CD4-positive, alpha-beta memory T cell (primary cell): ENCODE measurements around the gene NUB1. TPM values are rescaled to one million over a fixed set of nuclear protein-coding genes. Genes with fewer than 3 reads are reported as not detected.

Experiments used
- CTCF ChIA-PET: fragments of 350-600 bp; sonication (Branson Sonifier 250); formaldehyde crosslinking; loops from one replicate; lab custom pipeline; 2021; ENCODE audit warnings: inconsistent platforms; ENCODE audit not compliant: partially characterized antibody; lab: Charles Lee
- POLR2A ChIA-PET: fragments of 350-600 bp; sonication (Branson Sonifier 250); formaldehyde crosslinking; loops from one replicate; lab custom pipeline; 2021; ENCODE audit not compliant: partially characterized antibody; lab: Charles Lee
- DNase-seq, 5 donors: peaks; one replicate each; pipeline versions ENCODE4 v3.0.0 to v3.0.0-alpha.2; 2020 to 2022; ENCODE audit warnings: mixed read lengths in 1 of 5
- H3K27ac ChIP-seq: one replicate; pipeline ENCODE4 v1.7.0; 2013; ENCODE audit warnings: low read depth, low read length
- H3K27me3 ChIP-seq: 2 replicates; pipeline ENCODE4 v1.7.0; 2013; ENCODE audit warnings: mild to moderate bottlenecking, low read length, moderate library complexity; ENCODE audit not compliant: insufficient read depth
- H3K36me3 ChIP-seq: 2 replicates; pipeline ENCODE4 v1.7.0; 2013; ENCODE audit warnings: mild to moderate bottlenecking, low read length, moderate library complexity; ENCODE audit not compliant: insufficient read depth
- H3K4me1 ChIP-seq: 2 replicates; pipeline ENCODE4 v1.7.0; 2013; ENCODE audit warnings: mild to moderate bottlenecking, low read length, moderate library complexity; ENCODE audit not compliant: insufficient read depth
- H3K4me3 ChIP-seq, 2 donors: one replicate each; pipeline ENCODE4 v1.7.0; 2013; ENCODE audit warnings: low read length in 2 of 2, mild to moderate bottlenecking in 1 of 2
- H3K9me3 ChIP-seq, 2 donors: one replicate each; pipeline ENCODE4 v1.7.0; 2013; ENCODE audit warnings: low read length in 2 of 2, control low read depth in 1 of 2; ENCODE audit not compliant: control insufficient read depth in 1 of 2
- H3K27ac Mint-ChIP-seq, 7 donors: one replicate each; pipeline ENCODE4 v1.8.0; 2020 to 2021; ENCODE audit warnings: mixed read lengths in 7 of 7, mild to moderate bottlenecking in 6 of 7, inconsistent platforms in 3 of 7, moderate library complexity in 3 of 7
- H3K27me3 Mint-ChIP-seq, 2 donors: one replicate each; pipeline ENCODE4 v1.8.0; 2020 to 2021; ENCODE audit warnings: mixed read lengths in 2 of 2
- H3K36me3 Mint-ChIP-seq, 2 donors: one replicate each; pipeline ENCODE4 v1.8.0; 2020 to 2021; ENCODE audit warnings: mixed read lengths in 2 of 2, inconsistent platforms in 1 of 2, mild to moderate bottlenecking in 1 of 2
- H3K4me1 Mint-ChIP-seq, 4 donors: one replicate each; pipeline ENCODE4 v1.8.0; 2020 to 2021; ENCODE audit warnings: mixed read lengths in 4 of 4, mild to moderate bottlenecking in 1 of 4
- H3K4me3 Mint-ChIP-seq, 8 donors: one replicate each; pipeline ENCODE4 v1.8.0; 2020 to 2021; ENCODE audit warnings: mixed read lengths in 8 of 8, mild to moderate bottlenecking in 7 of 8, moderate library complexity in 6 of 8, inconsistent platforms in 3 of 8
- H3K9me3 Mint-ChIP-seq, 8 donors: one replicate each; pipeline ENCODE4 v1.8.0; 2020 to 2021; ENCODE audit warnings: mixed read lengths in 8 of 8, mild to moderate bottlenecking in 5 of 8, inconsistent platforms in 3 of 8, moderate library complexity in 1 of 8
- intact Hi-C: fragments of 100-400 bp; cut with micrococcal nuclease; formaldehyde crosslinking; loops from one replicate; pipeline ENCODE4 v1.15.1; 2023
- polyA plus RNA-seq, 2 donors: library from polyadenylated mRNA; unstranded; fragments of 300-500 nt; fragmentation: Illumina TruSeq; gene quantifications; one replicate each; pipeline ENCODE4 v1.2.3, GENCODE V29; 2021
- total RNA-seq, 2 experiments: library from RNA; stranded (reverse); gene quantifications; one replicate each; pipeline ENCODE4 v1.2.3, GENCODE V29; 2021

Gene NUB1
- total and polyA plus RNA-seq, 4 experiments from 2014 or later: 50.1 to 119 (median 96.4) TPM

GRCh38 chr7:151388430-151388829, 46.8 kb downstream of the NUB1 start:
- intact Hi-C loops: no loop called here
- POLR2A ChIA-PET: no interaction called here

GRCh38 chr7:151389096-151389767, 47.6 kb downstream of the NUB1 start:
- DNase-seq: no peak
- intact Hi-C loops: no loop called here
- Mint-ChIP-seq H3K27ac (peak overlapping the region in 2 of 7 donors; percentile 29 to 37), H3K27me3 (no peaks in the 10 kb centered on the region), H3K4me1 (peaks cover 0 to 6% (median 1%) of the 10 kb centered on the region in 4 donors), H3K4me3 (no peak overlapping the region), H3K36me3 (peaks cover 0 to 7% of the 10 kb centered on the region in 2 donors), H3K9me3 (no peaks in the 10 kb centered on the region)
- Histone ChIP-seq H3K36me3 (no peaks in the 10 kb centered on the region), H3K4me3 (no peak overlapping the region), H3K4me1 (no peaks in the 10 kb centered on the region), H3K9me3 (no peaks in the 10 kb centered on the region), H3K27ac (no peak overlapping the region), H3K27me3 (no peaks in the 10 kb centered on the region)
- ChIA-PET POLR2A (no interaction called here), CTCF (no interaction called here)

More at GRCh38 chr7:151388430-151388829, 46.8 kb downstream of the NUB1 start:
- H3K36me3 Mint-ChIP-seq: peaks cover 0 to 7% of the 10 kb centered on the region in 2 donors
- H3K36me3 ChIP-seq: no peaks in the 10 kb centered on the region
- H3K4me1 ChIP-seq: no peaks in the 10 kb centered on the region
- H3K4me3 Mint-ChIP-seq: no peak overlapping the region
- no peak for DNase-seq
- H3K9me3 ChIP-seq: no peaks in the 10 kb centered on the region
- H3K27ac ChIP-seq: no peak overlapping the region
- no peaks in the 10 kb centered on the region for H3K9me3 Mint-ChIP-seq
- CTCF ChIA-PET: no interaction called here
- no peaks in the 10 kb centered on the region for H3K27me3 ChIP-seq
- H3K4me1 Mint-ChIP-seq: peaks cover 0 to 4% (median 3%) of the 10 kb centered on the region in 4 donors
- H3K27ac Mint-ChIP-seq: peak overlapping the region in 1 of 7 donors; percentile 63
- H3K27me3 Mint-ChIP-seq: peaks cover 0 to 2% of the 10 kb centered on the region in 2 donors
- no peak overlapping the region for H3K4me3 ChIP-seq

- Mint-ChIP-seq H3K27ac (peak overlapping the region in 6 of 7 donors; percentile 29 to 80 (median 58)), H3K4me3 (no peak overlapping the region), H3K4me1 (peaks cover 0 to 6% (median 1%) of the 10 kb centered on the region in 4 donors), H3K36me3 (no peaks in the 10 kb centered on the region), H3K27me3 (no peaks in the 10 kb centered on the region), H3K9me3 (no peaks in the 10 kb centered on the region)
- H3K4me1 ChIP-seq: no peaks in the 10 kb centered on the region
- intact Hi-C loops: no loop called here
- H3K27me3 ChIP-seq: no peaks in the 10 kb centered on the region
- no peak overlapping the region for H3K27ac ChIP-seq
- H3K9me3 ChIP-seq: no peaks in the 10 kb centered on the region
- no peak overlapping the region for H3K4me3 ChIP-seq
- no peak for DNase-seq
- CTCF ChIA-PET: interaction anchor here (0.6 kb wide), 1 partner anchor 59 kb away, joined by 3 read pairs; no protein-coding TSS in a partner anchor
- POLR2A ChIA-PET: interaction anchor here (1.1 kb wide), 1 partner anchor 10 kb away, joined by 3 read pairs; no protein-coding TSS in a partner anchor
- H3K36me3 ChIP-seq: no peaks in the 10 kb centered on the region
Observed at GRCh38 chr7:151389768-151390597, 48.4 kb downstream of the NUB1 start.

GRCh38 chr7:151390598-151391357, 49.2 kb downstream of the NUB1 start:
- Histone ChIP-seq H3K4me3 (no peak overlapping the region), H3K27ac (no peak overlapping the region), H3K36me3 (no peaks in the 10 kb centered on the region), H3K27me3 (no peaks in the 10 kb centered on the region), H3K4me1 (no peaks in the 10 kb centered on the region), H3K9me3 (no peaks in the 10 kb centered on the region)
- H3K4me1 Mint-ChIP-seq: peaks cover 0 to 6% (median 3%) of the 10 kb centered on the region in 4 donors
- CTCF ChIA-PET: interaction anchor here (0.6 kb wide), 1 partner anchor 58 kb away, joined by 3 read pairs; no protein-coding TSS in a partner anchor
- H3K36me3 Mint-ChIP-seq: peaks cover 0 to 3% of the 10 kb centered on the region in 2 donors
- H3K9me3 Mint-ChIP-seq: no peaks in the 10 kb centered on the region
- POLR2A ChIA-PET: interaction anchor here (1.1 kb wide), 1 partner anchor 9 kb away, joined by 3 read pairs; no protein-coding TSS in a partner anchor
- intact Hi-C loops: no loop called here
- peak overlapping the region in 6 of 7 donors; percentile 11 to 80 (median 60) for H3K27ac Mint-ChIP-seq
- H3K27me3 Mint-ChIP-seq: no peaks in the 10 kb centered on the region
- no peak overlapping the region for H3K4me3 Mint-ChIP-seq
- no peak for DNase-seq

GRCh38 chr7:151391358-151391730, 49.7 kb downstream of the NUB1 start:
- Histone ChIP-seq H3K27me3 (no peaks in the 10 kb centered on the region), H3K36me3 (no peaks in the 10 kb centered on the region), H3K4me3 (no peak overlapping the region), H3K27ac (no peak overlapping the region), H3K9me3 (no peaks in the 10 kb centered on the region), H3K4me1 (no peaks in the 10 kb centered on the region)
- intact Hi-C loops: no loop called here
- Mint-ChIP-seq H3K4me1 (peaks cover 0 to 6% (median 3%) of the 10 kb centered on the region in 4 donors), H3K27me3 (no peaks in the 10 kb centered on the region), H3K27ac (no peak overlapping the region), H3K9me3 (no peaks in the 10 kb centered on the region), H3K36me3 (peaks cover 0 to 3% of the 10 kb centered on the region in 2 donors), H3K4me3 (no peak overlapping the region)
- CTCF ChIA-PET: no interaction called here
- POLR2A ChIA-PET: interaction anchor here (1.1 kb wide), 1 partner anchor 9 kb away, joined by 3 read pairs; no protein-coding TSS in a partner anchor
- DNase-seq: no peak

GRCh38 chr7:151392002-151392401, 50.4 kb downstream of the NUB1 start:
- no peak overlapping the region for H3K27ac ChIP-seq
- intact Hi-C loops: no loop called here
- CTCF ChIA-PET: no interaction called here
- H3K36me3 ChIP-seq: no peaks in the 10 kb centered on the region
- H3K36me3 Mint-ChIP-seq: peaks cover 0 to 3% of the 10 kb centered on the region in 2 donors
- no peak for DNase-seq
- H3K9me3 Mint-ChIP-seq: no peaks in the 10 kb centered on the region
- POLR2A ChIA-PET: no interaction called here
- H3K4me1 Mint-ChIP-seq: peaks cover 2 to 10% (median 5%) of the 10 kb centered on the region in 4 donors
- no peak overlapping the region for H3K27ac Mint-ChIP-seq
- H3K27me3 Mint-ChIP-seq: no peaks in the 10 kb centered on the region
- H3K4me3 ChIP-seq: no peak overlapping the region
- H3K4me3 Mint-ChIP-seq: no peak overlapping the region
- H3K4me1 ChIP-seq: peaks cover 3% of the 10 kb centered on the region
- no peaks in the 10 kb centered on the region for H3K9me3 ChIP-seq
- H3K27me3 ChIP-seq: no peaks in the 10 kb centered on the region
